Endothelial cell of umbilical vein (primary cell): ENCODE data around the gene SLC41A3. TPM values are rescaled to one million over a fixed set of nuclear protein-coding genes. Genes with fewer than 3 reads are reported as not detected.
A peak's percentile ranks its signal among the peaks of the same experiment; 100 is the strongest.

Experiments used
- BruUV-seq: library from RNA; stranded (reverse); fragments of 400-500 nt; replicated peaks from 2 replicates; lab custom pipeline; 2021; lab: Mats Ljungman, UMichigan
- CTCF ChIA-PET: fragments of 300-600, 350-600 bp; sonication (Branson Sonifier 250); formaldehyde crosslinking; loops from one replicate; lab custom pipeline; 2021; ENCODE audit warnings: antibody characterized with exemption, inconsistent platforms; lab: Charles Lee
- POLR2A ChIA-PET: fragments of 300-600, 350-600 bp; sonication (Branson Sonifier 250); formaldehyde crosslinking; loops from one replicate; lab custom pipeline; 2021; ENCODE audit warnings: antibody characterized with exemption, inconsistent platforms; lab: Charles Lee
- DNase-seq: peaks from one replicate; pipeline ENCODE4 v3.0.0-alpha.2; 2011; ENCODE audit warnings: low read depth, low spot score
- FAIRE-seq: peaks from 2 replicates; lab custom pipeline; 2011; peaks lifted over from hg19 to GRCh38; lab: Jason Lieb, UNC
- H2AFZ ChIP-seq: 2 replicates; pipeline ENCODE4 v1.6.0; 2012; ENCODE audit warnings: low read depth, low read length, control low read depth, inconsistent platforms
- H3K27ac ChIP-seq: 2 replicates; pipeline ENCODE4 v1.5.1; 2011; ENCODE audit warnings: low read depth, mild to moderate bottlenecking, control low read depth, low read length, moderate library complexity; ENCODE audit not compliant: insufficient read depth
- H3K27me3 ChIP-seq, 2 experiments: 2 replicates each; pipeline versions ENCODE4 v1.6.0 to v1.6.1; 2011; ENCODE audit warnings: low read length in 2 of 2, mixed read lengths in 1 of 2; ENCODE audit not compliant: control insufficient read depth in 2 of 2, insufficient read depth in 2 of 2
- H3K36me3 ChIP-seq, 2 experiments: 2 replicates in 1 of 2; 3 replicates in 1 of 2; pipeline ENCODE4 v1.5.1; 2011; ENCODE audit warnings: low read length in 2 of 2, mild to moderate bottlenecking in 1 of 2, moderate library complexity in 1 of 2; ENCODE audit not compliant: control insufficient read depth in 2 of 2, insufficient read depth in 2 of 2; ENCODE audit errors: extremely low read depth in 1 of 2
- H3K4me1 ChIP-seq: 3 replicates; pipeline ENCODE4 v1.5.1; 2011; ENCODE audit warnings: mild to moderate bottlenecking, low read length; ENCODE audit not compliant: control insufficient read depth, insufficient read depth; ENCODE audit errors: extremely low read depth
- H3K4me2 ChIP-seq: 2 replicates; pipeline ENCODE4 v1.6.1; 2011; ENCODE audit warnings: low read length, control low read depth, mixed read lengths; ENCODE audit not compliant: insufficient read depth
- H3K4me3 ChIP-seq, 3 experiments: fragments of 200-600 bp in 1 of 3; sonication (generic), shearing (Covaris generic) in 1 of 3; replicated peaks in 1 of 3; 2 replicates each; pipeline ENCODE4 v1.5.1; 2011 to 2016; ENCODE audit warnings: control low read depth in 3 of 3, low read length in 3 of 3, mild to moderate bottlenecking in 2 of 3, inconsistent platforms in 1 of 3, low read depth in 1 of 3, moderate library complexity in 1 of 3; ENCODE audit not compliant: insufficient read depth in 1 of 3
- H3K79me2 ChIP-seq: 2 replicates; pipeline ENCODE4 v1.6.0; 2012; ENCODE audit warnings: low read length, inconsistent platforms; ENCODE audit not compliant: control insufficient read depth, insufficient read depth
- H3K9ac ChIP-seq: replicated peaks from 2 replicates; pipeline ENCODE3; 2011; ENCODE audit warnings: low read length, control low read depth; ENCODE audit not compliant: insufficient read depth; ENCODE audit errors: extremely low read depth
- H3K9me1 ChIP-seq: replicated peaks from 3 replicates; pipeline ENCODE4 v1.6.0; 2011; ENCODE audit warnings: mild to moderate bottlenecking, low read length; ENCODE audit not compliant: control insufficient read depth, insufficient read depth; ENCODE audit errors: extremely low read depth
- H3K9me3 ChIP-seq: replicated peaks from 2 replicates; pipeline ENCODE4 v1.5.1; 2012; ENCODE audit warnings: low read length, inconsistent platforms; ENCODE audit not compliant: control insufficient read depth, insufficient read depth
- H4K20me1 ChIP-seq: replicated peaks from 2 replicates; pipeline ENCODE3; 2011; ENCODE audit warnings: mild to moderate bottlenecking, low read length; ENCODE audit not compliant: control insufficient read depth, insufficient read depth; ENCODE audit errors: extremely low read depth
- CTCF ChIP-seq, 2 donors: IDR thresholded peaks; 1 replicate in 1 of 2; 2 replicates in 1 of 2; pipeline ENCODE4 v1.5.1; 2011; ENCODE audit warnings: low read length in 2 of 2, mild to moderate bottlenecking in 2 of 2, moderate library complexity in 2 of 2, control low read depth in 1 of 2, inconsistent platforms in 1 of 2, low read depth in 1 of 2; ENCODE audit not compliant: insufficient read depth in 1 of 2; ENCODE audit errors: extremely low read depth in 1 of 2
- EZH2 ChIP-seq: IDR thresholded peaks from 2 replicates; pipeline ENCODE4 v1.6.1; 2012; ENCODE audit warnings: borderline replicate concordance, low read depth, mild to moderate bottlenecking, moderate library complexity, low read length, inconsistent platforms; ENCODE audit not compliant: severe bottlenecking
- FOS ChIP-seq: IDR thresholded peaks from 2 replicates; pipeline ENCODE4 v1.6.1; 2011; ENCODE audit warnings: mild to moderate bottlenecking, low read length, moderate library complexity, borderline replicate concordance; ENCODE audit not compliant: insufficient read depth
- GATA2 ChIP-seq: IDR thresholded peaks from 2 replicates; pipeline ENCODE4 v1.7.0; 2011; ENCODE audit warnings: low read depth, mild to moderate bottlenecking, moderate library complexity, mixed read lengths, low read length; ENCODE audit not compliant: insufficient read length, insufficient read depth
- JUN ChIP-seq: IDR thresholded peaks from 2 replicates; pipeline ENCODE4 v1.6.1; 2011; ENCODE audit warnings: borderline replicate concordance, low read depth; ENCODE audit not compliant: insufficient read length, insufficient read depth
- MAX ChIP-seq: IDR thresholded peaks from 2 replicates; pipeline ENCODE4 v1.6.1; 2011; ENCODE audit not compliant: insufficient read depth, insufficient read length
- MYC ChIP-seq: IDR thresholded peaks from one replicate; pipeline ENCODE4 v1.6.1; 2011; ENCODE audit warnings: mild to moderate bottlenecking, low read depth, low read length
- POLR2A ChIP-seq: IDR thresholded peaks from 2 replicates; pipeline ENCODE4 v1.6.1; 2012; ENCODE audit warnings: low read depth, mild to moderate bottlenecking, control low read depth, low read length
- POLR2AphosphoS5 ChIP-seq: IDR thresholded peaks from 2 replicates; pipeline ENCODE4 v1.6.1; 2012; ENCODE audit warnings: low read depth, mild to moderate bottlenecking, control low read depth, low read length, moderate library complexity; ENCODE audit not compliant: insufficient read depth
- dilution Hi-C: fragments of 300-500 bp; cut with MboI; formaldehyde crosslinking; loops from one replicate; pipeline ENCODE4 v1.15.0; 2019; ENCODE audit warnings: low sequenced_read_pairs; ENCODE audit not compliant: extremely low pct_ligation_motif_present
- intact Hi-C: fragments of 100-400 bp; cut with micrococcal nuclease; formaldehyde crosslinking; loops from one replicate; pipeline ENCODE4 v1.10.0; 2022
- polyA plus RNA-seq, 4 experiments: library from polyadenylated mRNA; depleted of rRNA in 3 of 4; stranded (reverse) in 3 of 4; unstranded in 1 of 4; fragments of >200 nt; gene quantifications; 2 replicates each; pipeline versions ENCODE4 v1.2.1 to v1.2.3, GENCODE V29; 2011 to 2012; ENCODE audit warnings: missing spikeins in 1 of 4
- total RNA-seq: library from RNA; stranded (reverse); gene quantifications from 2 replicates; pipeline ENCODE4 v1.2.3, GENCODE V29; 2021

The SLC41A3 gene
- total and polyA plus RNA-seq, 2 donors (not counting 3 experiments of a cell fraction or from before 2014, with no cell fraction given): 52.5 to 118 TPM

GRCh38 chr3:126056681-126057500 lies 27.0 kb downstream of the SLC41A3 start:
- Histone ChIP-seq H2AFZ (no peak overlapping the region), H3K4me1 (no peaks in the 10 kb centered on the region), H3K9me1 (no peaks in the 10 kb centered on the region), H3K79me2 (no peaks in the 10 kb centered on the region), H3K4me3 (no peak overlapping the region), H3K36me3 (no peaks in the 10 kb centered on the region), H3K27me3 (no peaks in the 10 kb centered on the region), H3K4me2 (no peak overlapping the region), H4K20me1 (no peaks in the 10 kb centered on the region), H3K27ac (no peak overlapping the region), H3K9ac (no peak overlapping the region), H3K9me3 (no peaks in the 10 kb centered on the region)
- FAIRE-seq: no peak
- TF ChIP-seq MYC (no peak), GATA2 (no peak), CTCF (IDR thresholded peaks at IDR 0.05; ENCODE audit: extremely low read depth in 1 of 2, insufficient read depth in 1 of 2, low read depth in 1 of 2, low read length in 2 of 2) (no peak), FOS (no peak), MAX (no peak), EZH2 (no peak), JUN (no peak), POLR2AphosphoS5 (no peak), POLR2A (no peak)
- ChIA-PET CTCF (interaction anchor here (1.1 kb wide), 1 partner anchor 27 kb away, joined by 3 read pairs; no protein-coding TSS in a partner anchor), POLR2A (no interaction called here)
- intact Hi-C loops: no loop called here
- dilution Hi-C loops: no loop called here
- DNase-seq: peak; percentile 19
- BruUV-seq: no TSS peak
